ENCODE measurements around the gene SGF29. TPM values are rescaled to one million over a fixed set of nuclear protein-coding genes. Genes with fewer than 3 reads are reported as not detected.
A peak's percentile ranks its signal among the peaks of the same experiment; 100 is the strongest.

SGF29 gene
- total RNA-seq, 1 donor from 2014 or later: 18.6 TPM

DNA sequence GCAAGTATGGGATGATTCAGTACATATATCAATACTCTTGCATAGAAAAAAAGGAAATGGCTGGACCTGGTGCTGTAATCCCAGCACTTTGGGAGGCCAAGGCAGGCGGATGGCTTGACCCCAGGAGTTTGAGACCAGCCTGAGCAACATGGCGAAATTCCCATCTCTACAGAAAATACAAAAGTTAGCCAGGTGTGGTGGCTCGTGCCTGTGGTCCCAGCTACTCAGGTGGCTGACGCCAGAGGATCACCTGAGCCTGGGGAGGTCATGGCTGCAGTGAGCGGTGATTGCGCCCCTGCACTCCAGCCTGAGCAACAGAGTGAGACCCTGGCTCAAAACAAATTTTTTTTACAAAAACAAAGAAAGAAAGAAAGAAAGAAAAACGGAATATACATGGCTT is 7.1 kb upstream of the SGF29 start:
- no peaks in the 10 kb centered on the region for H3K36me3 Mint-ChIP-seq (ENCODE audit: low read depth, unreplicated experiment)
- H3K4me1 Mint-ChIP-seq (ENCODE audit: unreplicated experiment): no peaks in the 10 kb centered on the region
- no peak for TF ChIP-seq CTCF (IDR thresholded peaks at IDR 0.05; ENCODE audit: unreplicated experiment)
- no peak overlapping the region for H3K4me3 Mint-ChIP-seq (ENCODE audit: unreplicated experiment)
- H3K9me3 Mint-ChIP-seq (ENCODE audit: unreplicated experiment): no peaks in the 10 kb centered on the region
- H3K27me3 Mint-ChIP-seq (ENCODE audit: unreplicated experiment): no peaks in the 10 kb centered on the region
- no peak overlapping the region for H3K27ac Mint-ChIP-seq (ENCODE audit: unreplicated experiment)
- no peak for DNase-seq (ENCODE audit: low spot score)

DNA sequence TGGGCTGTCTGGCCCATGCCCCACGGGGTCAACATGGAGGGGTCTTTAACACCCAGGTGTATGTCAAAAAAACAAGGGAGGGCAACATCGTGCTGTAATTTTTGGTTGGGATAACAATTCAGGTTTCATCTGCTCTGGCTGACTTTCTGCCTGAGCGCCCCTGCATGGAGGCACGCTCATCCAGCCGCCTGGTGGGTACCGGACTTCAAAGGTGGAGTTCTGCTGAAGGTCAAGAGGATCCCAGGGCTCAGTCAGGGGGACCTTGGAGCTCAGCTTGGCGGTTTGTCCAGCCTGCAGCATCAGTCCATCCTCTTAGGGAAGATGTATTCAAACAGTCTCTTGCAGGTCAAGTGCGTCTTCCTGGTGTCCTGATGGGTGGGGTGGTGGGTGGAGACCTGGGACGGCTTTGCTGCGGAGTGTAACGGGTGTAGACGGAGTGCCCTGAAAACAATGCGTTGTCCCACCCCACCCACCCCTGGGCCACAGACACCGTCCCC is 5.4 kb upstream of the SGF29 start:
- Mint-ChIP-seq H3K4me3 (ENCODE audit: unreplicated experiment) (no peak overlapping the region), H3K27me3 (ENCODE audit: unreplicated experiment) (no peaks in the 10 kb centered on the region), H3K27ac (ENCODE audit: unreplicated experiment) (no peak overlapping the region), H3K9me3 (ENCODE audit: unreplicated experiment) (no peaks in the 10 kb centered on the region), H3K36me3 (ENCODE audit: low read depth, unreplicated experiment) (no peaks in the 10 kb centered on the region), H3K4me1 (ENCODE audit: unreplicated experiment) (no peaks in the 10 kb centered on the region)
- TF ChIP-seq CTCF (IDR thresholded peaks at IDR 0.05; ENCODE audit: unreplicated experiment): no peak
- DNase-seq (ENCODE audit: low spot score): no peak

DNA sequence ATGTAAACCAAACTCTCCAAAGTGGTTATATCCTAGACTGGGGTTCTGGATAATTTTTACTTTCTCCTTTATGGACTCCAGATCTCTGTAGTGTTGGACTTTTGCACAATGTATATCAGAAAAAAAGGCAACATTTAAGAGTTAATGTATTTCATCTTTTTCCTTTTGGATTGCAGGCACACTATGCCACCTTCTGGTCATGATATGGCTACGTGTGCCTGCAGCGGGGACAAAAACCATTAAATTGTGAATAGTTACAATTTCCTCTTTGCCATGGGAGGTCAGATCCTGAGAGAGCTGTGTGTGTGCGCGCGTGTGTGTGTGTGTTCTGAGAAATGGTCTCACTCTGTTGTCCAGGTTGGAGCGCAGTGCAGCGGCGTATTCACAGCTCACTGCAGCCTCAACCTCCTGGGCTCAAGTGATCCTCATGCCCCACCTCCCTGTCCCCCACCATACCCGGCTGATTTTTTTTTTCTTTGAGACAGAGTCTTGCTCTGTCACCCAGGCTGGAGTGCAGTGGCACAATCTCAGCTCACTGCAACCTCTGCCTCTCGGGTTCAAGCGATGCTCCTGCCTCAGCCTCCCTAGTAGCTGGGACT is 4.3 kb upstream of the SGF29 start:
- TF ChIP-seq CTCF (IDR thresholded peaks at IDR 0.05; ENCODE audit: unreplicated experiment): no peak
- Mint-ChIP-seq H3K9me3 (ENCODE audit: unreplicated experiment) (no peaks in the 10 kb centered on the region), H3K27ac (ENCODE audit: unreplicated experiment) (no peak overlapping the region), H3K4me1 (ENCODE audit: unreplicated experiment) (no peaks in the 10 kb centered on the region), H3K36me3 (ENCODE audit: low read depth, unreplicated experiment) (no peaks in the 10 kb centered on the region), H3K27me3 (ENCODE audit: unreplicated experiment) (no peaks in the 10 kb centered on the region), H3K4me3 (ENCODE audit: unreplicated experiment) (no peak overlapping the region)
- DNase-seq (ENCODE audit: low spot score): no peak

DNA sequence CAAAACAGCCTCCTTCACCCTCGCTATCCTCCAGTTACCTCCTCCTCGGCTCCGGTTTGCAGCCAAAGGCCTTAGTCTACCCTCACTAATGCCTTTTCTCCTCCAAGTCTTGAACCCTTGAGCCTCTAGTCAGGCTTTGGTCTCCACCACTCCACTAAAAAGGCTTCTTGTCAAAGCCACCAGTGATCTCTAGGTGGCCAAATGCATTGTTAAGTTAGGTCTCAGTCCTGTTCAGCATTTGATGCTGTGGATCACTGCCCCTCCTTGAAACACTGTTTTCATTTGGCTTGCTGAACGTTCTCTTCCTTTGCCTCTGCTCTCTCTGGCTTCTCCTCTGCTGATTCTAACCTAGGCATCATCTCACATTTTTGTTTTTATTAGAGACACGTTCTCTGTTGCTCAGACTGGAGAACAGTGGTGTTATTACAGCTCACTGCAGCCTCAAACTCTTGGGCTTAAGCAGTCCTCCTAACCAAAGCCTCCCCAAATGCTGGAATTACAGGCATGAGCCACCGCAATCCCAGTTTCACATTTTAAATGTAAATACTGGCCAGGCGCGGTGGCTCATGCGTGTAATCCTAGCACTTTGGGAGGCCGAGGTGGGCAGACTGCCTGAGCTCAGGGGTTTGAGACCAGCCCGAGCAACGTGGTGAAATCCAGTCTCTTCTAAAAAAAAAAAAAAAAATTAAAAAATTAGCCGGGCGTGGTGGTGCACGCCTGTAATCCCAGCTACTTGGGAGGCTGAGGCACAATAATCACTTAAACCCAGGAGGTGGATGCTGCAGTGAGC is 1.1 kb downstream of the SGF29 start:
- no peak overlapping the region for H3K27ac Mint-ChIP-seq (ENCODE audit: unreplicated experiment)
- no peak for DNase-seq (ENCODE audit: low spot score)
- no peak for TF ChIP-seq CTCF (IDR thresholded peaks at IDR 0.05; ENCODE audit: unreplicated experiment)
- H3K4me1 Mint-ChIP-seq (ENCODE audit: unreplicated experiment): peaks cover 5% of the 10 kb centered on the region
- peaks cover 1% of the 10 kb centered on the region for H3K27me3 Mint-ChIP-seq (ENCODE audit: unreplicated experiment)
- H3K4me3 Mint-ChIP-seq (ENCODE audit: unreplicated experiment): peak overlapping the region; percentile 92
- H3K9me3 Mint-ChIP-seq (ENCODE audit: unreplicated experiment): no peaks in the 10 kb centered on the region
- H3K36me3 Mint-ChIP-seq (ENCODE audit: low read depth, unreplicated experiment): peaks cover 11% of the 10 kb centered on the region

- no peaks in the 10 kb centered on the region for H3K9me3 Mint-ChIP-seq (ENCODE audit: unreplicated experiment)
- no peak for DNase-seq (ENCODE audit: low spot score)
- peaks cover 5% of the 10 kb centered on the region for H3K4me1 Mint-ChIP-seq (ENCODE audit: unreplicated experiment)
- peaks cover 11% of the 10 kb centered on the region for H3K36me3 Mint-ChIP-seq (ENCODE audit: low read depth, unreplicated experiment)
- H3K27me3 Mint-ChIP-seq (ENCODE audit: unreplicated experiment): peaks cover 1% of the 10 kb centered on the region
- no peak for TF ChIP-seq CTCF (IDR thresholded peaks at IDR 0.05; ENCODE audit: unreplicated experiment)
- H3K27ac Mint-ChIP-seq (ENCODE audit: unreplicated experiment): no peak overlapping the region
- no peak overlapping the region for H3K4me3 Mint-ChIP-seq (ENCODE audit: unreplicated experiment)
Measured at GRCh38 chr16:28555561-28555960, 1.8 kb downstream of the SGF29 start.

All from endothelial cell (in vitro differentiated cells).